ENCODE measurements around the gene WAPL. TPM values are rescaled to one million over a fixed set of nuclear protein-coding genes. Genes with fewer than 3 reads are reported as not detected.

WAPL gene
- total and polyA plus RNA-seq, 2 experiments from 2014 or later: 15.2 to 27.9 TPM

DNA sequence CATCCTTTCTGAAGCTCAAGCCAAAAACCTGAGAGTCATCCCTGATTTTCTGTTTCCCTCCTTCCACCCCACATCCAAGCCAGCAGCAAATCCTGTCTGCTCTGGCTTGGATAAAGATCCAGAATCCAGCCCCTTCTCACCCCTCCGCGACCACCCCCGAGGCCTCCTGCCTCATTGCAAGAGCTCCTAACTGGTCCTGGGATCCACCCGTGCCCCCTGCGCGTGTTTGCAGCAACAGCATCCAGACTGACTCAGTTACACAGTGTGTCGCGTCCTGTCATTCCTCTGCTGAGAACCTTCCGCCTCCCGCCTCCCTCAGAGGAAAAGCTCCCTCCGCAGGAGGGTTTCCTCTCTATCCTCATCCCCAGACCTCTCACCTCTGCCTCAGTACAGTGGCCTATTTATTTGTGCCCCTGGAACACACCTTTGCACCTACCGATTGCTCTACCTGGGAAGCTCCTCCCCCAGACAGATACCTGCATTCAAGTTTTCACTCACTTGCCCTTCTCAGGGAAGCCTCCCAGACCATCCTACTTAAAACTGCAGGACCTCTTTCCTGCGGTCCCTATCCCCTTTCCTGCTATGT is 133.4 kb downstream of the WAPL start:
- Histone ChIP-seq H3K27ac (no peak overlapping the region), H3K4me1 (ENCODE audit: low read depth) (no peaks in the 10 kb centered on the region), H3K27me3 (peaks cover 20% of the 10 kb centered on the region), H3K9me3 (ENCODE audit: low read depth) (no peaks in the 10 kb centered on the region), H3K36me3 (no peaks in the 10 kb centered on the region), H3K4me3 (no peak overlapping the region)
- no peak for DNase-seq (ENCODE audit: low read depth in 1 of 2, low spot score in 1 of 2)
- TF ChIP-seq, protein P1, sequence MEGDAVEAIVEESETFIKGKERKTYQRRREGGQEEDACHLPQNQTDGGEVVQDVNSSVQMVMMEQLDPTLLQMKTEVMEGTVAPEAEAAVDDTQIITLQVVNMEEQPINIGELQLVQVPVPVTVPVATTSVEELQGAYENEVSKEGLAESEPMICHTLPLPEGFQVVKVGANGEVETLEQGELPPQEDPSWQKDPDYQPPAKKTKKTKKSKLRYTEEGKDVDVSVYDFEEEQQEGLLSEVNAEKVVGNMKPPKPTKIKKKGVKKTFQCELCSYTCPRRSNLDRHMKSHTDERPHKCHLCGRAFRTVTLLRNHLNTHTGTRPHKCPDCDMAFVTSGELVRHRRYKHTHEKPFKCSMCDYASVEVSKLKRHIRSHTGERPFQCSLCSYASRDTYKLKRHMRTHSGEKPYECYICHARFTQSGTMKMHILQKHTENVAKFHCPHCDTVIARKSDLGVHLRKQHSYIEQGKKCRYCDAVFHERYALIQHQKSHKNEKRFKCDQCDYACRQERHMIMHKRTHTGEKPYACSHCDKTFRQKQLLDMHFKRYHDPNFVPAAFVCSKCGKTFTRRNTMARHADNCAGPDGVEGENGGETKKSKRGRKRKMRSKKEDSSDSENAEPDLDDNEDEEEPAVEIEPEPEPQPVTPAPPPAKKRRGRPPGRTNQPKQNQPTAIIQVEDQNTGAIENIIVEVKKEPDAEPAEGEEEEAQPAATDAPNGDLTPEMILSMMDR (IDR thresholded peaks at IDR 0.05; ENCODE audit: low read depth, low read length): no peak

DNA sequence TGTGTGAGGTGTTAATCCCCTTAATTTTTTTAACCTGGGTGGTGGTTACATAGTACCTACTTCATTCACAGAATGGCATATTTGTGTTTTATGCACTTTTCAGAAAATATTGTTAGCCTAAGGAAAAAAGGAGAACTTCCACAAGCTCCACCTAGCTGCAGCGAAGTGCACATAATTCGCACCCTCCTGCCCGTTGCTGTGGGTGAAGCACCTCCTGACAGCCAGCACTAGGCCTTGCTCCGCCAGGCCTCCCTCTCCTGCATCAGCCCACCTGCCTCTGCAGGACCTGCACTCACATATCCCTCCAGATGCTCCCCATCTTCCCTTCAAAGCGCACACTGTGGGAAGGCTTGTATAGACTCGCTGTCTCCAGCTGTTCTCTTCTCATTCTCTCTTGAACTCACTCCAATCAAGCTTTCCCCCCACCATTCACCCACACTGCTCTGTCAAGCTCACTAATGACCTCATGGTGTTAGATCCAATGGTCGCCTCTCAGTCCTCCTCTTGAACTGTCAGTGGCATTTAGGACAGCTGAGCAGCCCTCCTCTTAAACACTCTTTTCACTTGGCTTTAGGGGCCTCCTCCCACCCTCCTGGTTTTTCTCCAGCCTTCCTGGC is 134.3 kb downstream of the WAPL start:
- Histone ChIP-seq H3K36me3 (no peaks in the 10 kb centered on the region), H3K4me1 (ENCODE audit: low read depth) (no peaks in the 10 kb centered on the region), H3K27me3 (peaks cover 20% of the 10 kb centered on the region), H3K27ac (no peak overlapping the region), H3K4me3 (no peak overlapping the region), H3K9me3 (ENCODE audit: low read depth) (no peaks in the 10 kb centered on the region)
- TF ChIP-seq, protein P1 (IDR thresholded peaks at IDR 0.05; ENCODE audit: low read depth, low read length): peak; percentile 6
- DNase-seq (ENCODE audit: low read depth in 1 of 2, low spot score in 1 of 2): no peak

DNA sequence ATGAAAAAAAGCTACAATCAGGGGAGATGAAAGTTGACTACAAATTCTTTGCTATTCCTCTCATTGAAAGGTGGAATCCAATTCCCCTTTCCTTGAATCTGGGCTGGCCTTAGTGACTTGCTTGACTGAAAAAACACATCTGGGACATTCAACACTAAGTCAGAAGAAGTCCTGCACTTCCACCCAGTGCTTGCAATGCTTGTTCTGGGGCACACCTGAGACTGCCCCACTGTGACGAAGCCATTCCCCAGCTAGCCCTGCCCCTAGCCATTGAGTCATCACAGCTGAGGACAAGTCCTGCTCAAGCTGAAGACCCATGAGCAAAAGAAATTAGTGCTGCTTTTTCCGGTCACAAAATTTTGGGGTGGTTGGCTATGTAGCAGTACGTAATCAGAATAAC is 135.8 kb downstream of the WAPL start:
- Histone ChIP-seq H3K27ac (no peak overlapping the region), H3K36me3 (no peaks in the 10 kb centered on the region), H3K4me3 (no peak overlapping the region), H3K27me3 (peaks cover 21% of the 10 kb centered on the region), H3K9me3 (ENCODE audit: low read depth) (no peaks in the 10 kb centered on the region), H3K4me1 (ENCODE audit: low read depth) (no peaks in the 10 kb centered on the region)
- no peak for DNase-seq (ENCODE audit: low read depth in 1 of 2, low spot score in 1 of 2)
- TF ChIP-seq, protein P1 (IDR thresholded peaks at IDR 0.05; ENCODE audit: low read depth, low read length): no peak

Other genes starting within 250 kb of the WAPL start
- gene GRID1, start 155.0 kb downstream of the WAPL start, total RNA-seq: 1.5 and 2.3 TPM in 2 replicates
- gene GRID1, start 155.0 kb downstream of the WAPL start, polyA plus RNA-seq: 0.47 and 1.6 TPM in 2 replicates
- 0.18 TPM in 1 of 2 replicates, not detected in the other for gene OPN4, start 132.8 kb upstream of the WAPL start, total RNA-seq
- gene OPN4, start 132.8 kb upstream of the WAPL start, polyA plus RNA-seq: 0.24 TPM in 1 of 2 replicates, not detected in the other
- 202 and 213 TPM in 2 replicates for gene LDB3, start 146.7 kb upstream of the WAPL start, total RNA-seq
- 266 and 317 TPM in 2 replicates for gene LDB3, start 146.7 kb upstream of the WAPL start, polyA plus RNA-seq
- gene BMPR1A, start 234.8 kb upstream of the WAPL start, total RNA-seq: 37.0 and 39.4 TPM in 2 replicates
- 35.6 and 54.2 TPM in 2 replicates for gene BMPR1A, start 234.8 kb upstream of the WAPL start, polyA plus RNA-seq

Measured in cardiac muscle cell (in vitro differentiated cells and primary cell).